ENCODE measurements around the gene GCN1.

GRCh38 chr12:120237360-120238171, 43.1 kb upstream of the GCN1 start:
- TF ChIP-seq CTCF (conservative IDR thresholded peaks at IDR 0.05) (no peak), ZFX (IDR thresholded peaks at IDR 0.05) (no peak)

All from C4-2B (cell line).